Activated CD4-positive, CD25-positive, alpha-beta regulatory T cell treated with anti-CD3 and anti-CD28 coated beads, Interleukin-2, amount 50 U/mL, for 16 hours (primary cell): ENCODE data around the gene CDC25A.

Source experiments
- DNase-seq: peaks from one replicate; pipeline ENCODE4 v3.0.0-alpha.2; 2020; ENCODE audit warnings: low read depth, low spot score

CDC25A gene

DNA sequence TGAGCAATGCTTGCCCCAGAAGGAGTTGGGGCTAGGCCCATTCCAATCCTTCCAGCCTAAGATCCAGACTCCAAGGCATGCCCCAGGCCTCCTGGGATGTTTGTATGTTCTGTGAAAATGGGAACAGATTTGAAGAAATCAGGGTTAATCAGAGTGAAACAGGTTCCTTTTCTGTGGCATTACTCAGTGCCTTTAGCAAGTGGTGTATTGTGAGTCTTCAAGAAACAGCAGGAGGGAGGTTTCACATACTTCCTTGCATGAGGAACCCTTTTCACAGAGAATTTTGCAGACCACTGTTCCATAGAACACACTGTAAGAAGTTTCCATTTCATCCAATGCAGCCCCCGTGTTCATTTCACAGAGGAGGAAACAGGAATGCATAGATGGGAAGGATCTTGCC is 8.4 kb upstream of the CDC25A start:
- DNase-seq: no peak

DNA sequence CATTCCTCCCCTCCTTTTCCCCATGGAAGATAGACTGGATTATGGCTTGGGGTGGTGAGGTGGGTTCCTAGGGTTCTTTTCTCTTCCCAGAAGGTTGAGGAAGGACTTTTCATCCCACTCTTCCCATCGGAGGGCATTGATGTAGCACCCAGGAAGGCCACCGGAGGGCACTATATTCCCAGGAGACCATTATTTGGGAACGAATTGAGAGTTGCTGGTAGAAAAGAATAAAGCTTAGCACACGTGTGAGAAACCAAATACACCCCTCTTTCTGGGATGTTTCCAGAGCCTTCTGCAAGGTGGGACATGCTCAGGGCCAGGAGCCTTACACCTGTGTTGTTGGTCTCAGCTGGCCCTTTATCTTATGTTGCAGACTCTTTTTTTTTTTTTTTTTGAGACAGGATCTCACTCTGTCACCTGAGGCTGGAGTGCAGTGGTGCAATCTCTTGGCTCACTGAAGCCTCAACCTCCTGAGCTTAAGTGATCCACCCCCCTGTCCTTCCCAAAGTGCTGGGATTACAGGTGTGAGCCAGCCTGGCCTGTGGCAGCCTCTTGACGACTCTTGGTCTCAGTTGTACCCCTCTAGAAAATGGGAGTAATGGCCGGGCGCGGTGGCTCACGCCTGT is 6.3 kb upstream of the CDC25A start:
- no peak for DNase-seq

DNA sequence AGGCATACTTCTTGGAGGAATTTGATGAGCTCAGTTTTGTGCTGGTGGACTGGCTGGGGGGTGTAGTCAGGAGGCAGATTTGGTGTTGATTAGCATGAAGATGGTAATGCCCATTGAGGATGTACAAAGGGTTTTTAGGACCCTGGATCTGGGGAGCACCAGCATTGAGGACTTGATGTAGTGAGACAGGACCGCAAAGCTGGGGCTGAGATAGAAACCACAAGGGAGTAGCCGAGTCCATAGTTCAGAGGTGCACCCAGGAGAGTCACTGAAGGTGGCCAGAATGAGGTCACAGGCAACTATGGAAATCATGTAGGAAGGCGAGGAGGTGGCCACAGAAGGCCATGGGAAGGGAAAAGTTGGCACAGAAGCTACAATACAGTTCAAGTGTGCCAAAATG is 2.7 kb upstream of the CDC25A start:
- DNase-seq: no peak

GRCh38 chr3:48189321-48189720 is 1.1 kb upstream of the CDC25A start:
- no peak for DNase-seq

DNA sequence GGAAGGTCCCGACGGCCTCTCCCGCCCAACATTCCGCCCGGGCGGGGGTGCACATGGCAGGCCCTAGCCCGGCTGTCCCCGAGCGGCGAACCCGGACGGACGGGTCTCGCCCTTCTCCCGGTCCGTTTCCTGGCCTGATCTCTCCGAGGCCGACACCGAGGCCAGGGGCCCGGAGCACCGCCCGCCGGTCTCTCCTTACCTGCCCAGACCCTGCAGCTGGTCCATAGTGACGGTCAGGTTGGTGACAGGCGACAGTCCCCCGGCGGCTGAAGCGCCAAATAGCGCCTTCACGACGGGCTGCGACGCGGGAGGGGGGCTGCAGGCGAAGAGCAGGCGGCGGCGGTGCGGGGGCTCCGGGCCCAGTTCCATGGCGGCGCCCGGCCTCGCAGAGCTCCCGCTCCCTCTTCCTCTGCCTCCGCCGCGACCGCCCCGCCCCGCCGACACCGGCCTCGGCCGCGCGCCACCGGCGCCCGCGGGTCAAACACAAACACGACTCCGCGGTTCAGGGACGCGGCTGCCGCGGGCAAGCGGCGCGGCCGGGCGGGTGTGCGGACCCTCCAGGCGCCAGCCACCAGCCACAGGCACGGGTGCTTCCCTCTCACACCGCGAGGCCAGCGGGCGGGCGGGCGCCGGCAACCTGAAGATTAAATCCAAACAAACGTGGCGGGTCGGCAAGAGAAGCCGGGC is 495 bp downstream of the CDC25A start:
- no peak for DNase-seq

DNA sequence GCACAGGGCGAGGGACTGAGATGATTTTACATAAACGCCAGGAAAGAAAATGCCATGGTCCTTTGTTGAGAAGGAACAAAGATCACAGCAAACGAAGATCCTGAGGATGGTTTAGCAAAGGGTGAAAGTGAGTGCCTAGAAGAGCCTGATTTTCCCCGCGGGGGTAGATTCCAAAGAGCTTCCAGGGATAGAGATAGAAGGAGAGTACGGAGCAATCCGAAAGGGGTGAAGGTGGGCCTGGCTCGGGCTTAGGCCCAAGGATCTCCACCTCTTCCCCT is 977 bp downstream of the CDC25A start:
- no peak for DNase-seq

- no peak for DNase-seq
Observed at GRCh38 chr3:48186631-48187300, 1.5 kb downstream of the CDC25A start.

DNA sequence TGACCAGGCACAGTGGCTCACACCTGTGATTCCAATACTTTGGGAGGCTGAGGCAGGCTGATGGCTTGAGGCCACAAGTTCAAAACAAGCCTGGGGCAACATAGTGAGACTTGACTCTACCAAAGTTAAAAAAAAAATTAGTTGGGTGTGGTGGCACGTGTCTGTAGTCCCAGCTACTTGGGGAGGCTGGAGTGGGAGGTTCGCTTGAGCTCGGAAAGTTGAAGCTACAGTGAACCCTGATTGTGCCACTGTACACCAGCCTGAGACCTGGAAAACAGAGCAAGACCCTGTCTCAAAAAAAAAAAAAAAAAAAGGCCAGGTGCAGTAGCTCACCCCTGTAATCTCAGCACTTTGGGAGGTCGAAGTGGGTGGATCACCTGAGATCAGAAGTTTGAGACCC is 3.1 kb downstream of the CDC25A start:
- DNase-seq: no peak

DNA sequence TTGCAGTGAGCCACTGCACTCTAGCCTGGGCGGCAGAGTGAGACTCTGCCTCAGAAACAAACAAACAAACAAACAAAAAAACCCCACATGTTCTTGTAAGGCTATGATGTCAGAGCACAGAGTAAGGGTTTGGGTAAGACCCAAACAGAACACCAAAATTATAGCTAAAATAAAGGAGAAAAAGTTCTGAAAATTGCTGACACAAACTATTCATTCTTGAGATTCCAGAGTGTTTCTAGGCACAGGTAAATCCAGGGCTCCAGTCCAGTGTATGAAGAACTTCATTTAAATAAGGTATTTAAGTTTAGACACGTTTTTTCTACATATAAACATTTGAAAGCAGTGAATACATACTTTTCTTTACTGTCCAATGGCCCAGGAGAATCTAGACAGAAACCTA is 3.9 kb downstream of the CDC25A start:
- no peak for DNase-seq

DNA sequence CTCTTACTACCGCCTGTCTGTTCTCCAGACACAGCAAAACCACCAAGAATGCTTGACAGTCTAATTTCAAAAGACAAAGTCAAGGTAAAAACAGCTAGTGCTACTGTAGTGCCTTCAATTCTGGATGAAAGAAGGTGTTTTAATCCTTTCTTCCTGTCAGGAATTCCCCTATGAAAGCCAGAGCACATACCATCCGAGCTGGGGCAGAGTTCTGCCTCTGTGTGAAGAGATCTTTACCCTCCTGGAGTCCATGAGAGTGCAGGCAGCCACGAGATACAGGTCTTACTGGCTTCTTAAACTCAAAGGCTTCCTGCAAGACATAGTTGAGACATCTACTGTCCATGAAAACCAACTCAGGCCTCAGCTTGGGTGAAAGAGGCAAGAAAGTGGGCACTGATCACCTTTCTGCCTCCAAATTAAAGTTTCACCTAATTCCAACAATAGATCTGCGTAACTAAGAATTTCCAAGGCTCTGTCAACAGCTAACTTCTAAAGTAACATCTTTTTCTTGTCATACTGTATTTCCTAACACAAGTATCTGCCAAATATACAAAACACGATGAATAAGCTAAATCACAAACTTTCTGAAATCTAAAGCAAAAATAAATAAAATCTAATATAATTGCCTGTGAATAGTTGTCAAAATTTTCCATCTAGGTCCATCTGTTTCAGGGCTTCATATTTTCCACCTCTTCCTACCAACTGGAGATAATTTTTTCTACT is 7.5 kb downstream of the CDC25A start:
- no peak for DNase-seq

GRCh38 chr3:48180021-48180420 is 8.2 kb downstream of the CDC25A start:
- no peak for DNase-seq

DNA sequence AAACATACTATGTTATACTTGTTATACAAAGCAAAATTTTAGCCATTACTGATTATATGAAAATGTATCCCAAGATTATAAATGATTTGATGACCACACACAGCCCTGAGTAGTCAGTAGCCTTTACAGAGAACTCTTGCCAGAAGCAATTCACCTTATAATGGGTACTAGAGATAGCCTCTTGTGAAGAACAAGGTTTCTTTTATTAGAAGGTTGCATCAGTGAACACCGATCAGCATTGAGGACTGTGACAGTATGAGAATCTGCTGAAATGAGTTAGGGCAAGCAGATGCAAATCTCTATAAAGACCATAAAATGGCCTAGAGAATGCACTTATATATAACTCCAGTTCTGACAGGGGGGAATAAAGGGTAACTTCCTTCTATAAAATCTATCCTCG is 10.1 kb downstream of the CDC25A start:
- no peak for DNase-seq

DNA sequence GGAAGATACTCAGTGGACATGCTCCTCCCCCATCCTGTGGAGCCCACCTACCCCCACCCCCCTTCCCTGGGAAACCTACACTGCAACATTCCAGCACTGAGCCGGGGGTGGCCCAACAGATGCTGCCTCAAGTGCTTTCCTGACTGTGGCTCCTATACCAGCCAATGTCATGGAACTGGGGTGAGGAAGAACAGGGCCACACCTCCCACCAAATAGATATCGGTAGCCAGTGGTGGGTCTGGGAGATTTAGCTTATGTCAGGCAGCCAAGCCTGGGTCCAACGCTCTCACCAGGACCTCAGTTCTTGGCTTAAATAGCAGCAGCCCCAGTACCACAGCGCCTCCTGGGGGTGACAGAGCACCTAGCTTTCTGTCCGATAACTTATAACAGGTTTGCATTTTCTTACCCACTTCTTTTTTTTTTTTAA is 30.3 kb downstream of the CDC25A start:
- no peak for DNase-seq

DNA sequence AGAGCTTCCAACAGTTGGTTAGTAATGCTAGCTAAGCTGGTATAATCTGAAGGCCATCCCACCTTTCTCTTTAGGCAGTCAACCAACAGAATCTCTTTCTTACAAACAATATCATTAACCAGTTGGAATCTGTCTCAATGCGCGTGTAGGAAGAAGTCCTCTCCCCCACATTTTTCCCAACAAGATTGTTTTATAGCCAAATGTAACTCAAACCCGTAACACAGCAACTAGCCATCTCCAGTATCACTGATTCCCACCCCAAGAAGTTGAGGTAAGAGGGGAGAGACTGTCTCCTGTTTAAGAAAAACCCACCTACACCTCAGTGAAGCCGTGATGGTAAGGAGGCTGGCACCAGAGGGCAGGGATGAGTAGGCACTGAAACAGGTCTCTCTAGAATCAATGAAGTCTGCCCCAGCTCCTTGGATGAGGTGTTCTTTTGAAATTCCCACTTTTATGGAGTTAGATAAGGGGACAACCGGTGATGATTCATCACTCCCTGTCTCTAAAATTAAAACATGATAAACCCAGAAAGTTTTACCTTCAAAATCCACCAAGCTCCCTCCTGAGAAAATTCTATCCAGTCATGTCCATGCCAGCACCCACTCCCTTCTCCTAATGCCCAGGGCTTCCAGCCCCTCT is 30.9 kb downstream of the CDC25A start:
- DNase-seq: no peak

DNA sequence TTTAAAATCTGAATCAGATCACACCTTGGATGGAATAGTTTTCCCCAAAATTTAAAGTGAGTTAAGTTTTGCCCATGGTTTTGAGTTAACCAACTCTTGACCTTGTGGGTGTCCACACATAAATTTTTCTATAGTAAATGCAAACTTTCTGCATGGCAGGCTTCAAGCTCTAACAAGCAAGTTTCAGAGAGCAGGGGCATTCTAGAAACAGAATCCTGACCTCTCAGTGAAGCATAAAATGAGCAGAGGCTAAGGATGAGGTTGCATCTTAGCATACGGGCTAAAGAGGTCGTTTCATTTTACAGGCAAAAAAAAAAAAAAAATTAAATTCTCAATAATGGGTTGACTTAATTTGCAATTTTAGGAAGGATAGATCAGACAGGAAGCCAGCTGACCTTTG is 32.1 kb downstream of the CDC25A start:
- DNase-seq: no peak

GRCh38 chr3:48155122-48155521 is 33.1 kb downstream of the CDC25A start:
- no peak for DNase-seq

GRCh38 chr3:48151807-48152427 is 36.3 kb downstream of the CDC25A start:
- no peak for DNase-seq

DNA sequence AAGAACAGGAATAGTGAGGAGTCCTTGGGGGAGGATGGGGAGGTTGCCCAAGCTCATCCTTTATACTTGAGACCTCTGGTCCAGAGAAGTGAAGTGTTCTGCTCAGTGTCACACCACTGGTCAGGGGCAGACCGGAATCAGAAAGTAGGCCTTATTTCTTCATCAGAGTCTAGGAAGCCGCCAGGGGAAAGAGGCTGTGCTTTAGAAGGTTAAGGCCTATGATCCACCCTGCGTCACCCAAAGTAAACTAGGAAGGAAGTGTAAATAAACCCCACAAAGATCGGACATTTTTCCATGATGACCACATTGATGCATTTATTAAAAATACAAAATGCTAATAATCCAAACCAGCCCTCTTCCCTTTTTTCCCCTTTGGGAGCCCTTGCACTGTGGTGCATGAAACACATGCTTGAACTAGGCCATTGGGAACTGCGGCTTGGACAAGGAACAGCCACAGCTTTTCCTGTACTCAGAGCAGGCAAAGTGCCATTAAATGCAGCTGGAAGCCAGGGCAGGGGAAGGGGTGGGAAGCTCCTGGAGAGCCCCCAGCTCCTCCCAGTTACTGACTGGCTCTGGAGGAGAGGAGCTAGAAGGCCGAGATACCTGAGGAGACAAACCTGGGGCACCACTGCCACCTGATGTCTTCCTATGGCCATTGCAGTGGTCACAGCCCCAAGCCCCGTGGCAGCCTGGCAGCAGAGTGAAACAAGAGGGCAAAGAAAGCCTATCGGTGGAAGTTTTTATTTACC is 37.0 kb downstream of the CDC25A start:
- peak; percentile 2 for DNase-seq

- no peak for DNase-seq
Observed at GRCh38 chr3:48143992-48144391, 44.2 kb downstream of the CDC25A start.

GRCh38 chr3:48143567-48143966 is 44.6 kb downstream of the CDC25A start:
- no peak for DNase-seq

DNA sequence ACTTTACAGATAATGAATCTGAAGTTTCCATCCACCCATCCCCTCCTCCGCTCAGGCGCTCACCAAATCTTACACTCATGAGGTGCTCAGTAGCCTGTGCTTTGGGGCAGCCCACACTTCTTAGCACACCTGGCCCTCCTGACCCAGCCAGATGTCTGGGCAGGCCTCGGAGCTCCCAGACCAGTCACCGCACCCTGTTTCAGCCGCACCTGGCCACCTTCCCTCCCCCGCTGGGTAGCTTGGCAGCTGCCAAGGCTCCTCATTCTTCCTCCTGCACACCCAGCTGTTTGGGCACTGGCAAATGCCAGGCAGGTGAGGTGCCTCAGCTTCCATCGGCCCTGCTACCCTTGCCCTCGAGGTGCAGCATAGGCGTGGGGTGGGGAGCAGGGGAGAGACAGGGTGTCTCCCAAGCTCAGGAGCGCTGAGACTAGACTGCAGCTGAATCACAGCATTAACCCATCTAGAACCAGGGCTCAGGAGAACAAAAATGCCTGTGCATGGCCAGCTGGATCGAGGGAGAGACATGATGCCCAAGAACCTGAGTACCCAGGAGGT is 45.8 kb downstream of the CDC25A start:
- DNase-seq: no peak
